ENCODE measurements around the gene PMEPA1. TPM values are rescaled to one million over a fixed set of nuclear protein-coding genes. Genes with fewer than 3 reads are reported as not detected.

PMEPA1 gene
- total RNA-seq, 4 donors from 2014 or later = 3.3 to 5.5 (median 4.6) TPM

DNA sequence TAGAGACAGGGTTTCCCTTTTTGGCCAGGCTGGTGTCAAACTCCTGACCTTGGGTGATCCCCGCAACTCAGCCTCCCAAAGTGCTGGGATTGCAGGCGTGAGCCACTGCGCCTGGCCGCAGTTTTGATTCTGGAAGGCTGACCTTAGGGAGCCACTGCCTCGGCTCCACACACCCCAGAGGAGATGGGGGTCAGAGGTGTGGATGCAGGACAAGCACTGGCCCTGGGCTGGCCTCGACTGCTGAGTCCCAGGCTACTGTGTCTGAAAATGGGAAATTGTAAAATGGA is 91.1 kb downstream of the PMEPA1 start:
- Histone ChIP-seq H3K36me3 (no peaks in the 10 kb centered on the region), H3K4me3 (peak overlapping the region in 3 of 4 donors; percentile 11 to 31 (median 20)), H3K27me3 (no peaks in the 10 kb centered on the region), H3K27ac (peak overlapping the region; percentile 76 to 90 (median 80)), H3K4me1 (peaks cover 10 to 29% (median 21%) of the 10 kb centered on the region in 4 donors), H3K9me3 (no peaks in the 10 kb centered on the region)
- TF ChIP-seq, protein P1, sequence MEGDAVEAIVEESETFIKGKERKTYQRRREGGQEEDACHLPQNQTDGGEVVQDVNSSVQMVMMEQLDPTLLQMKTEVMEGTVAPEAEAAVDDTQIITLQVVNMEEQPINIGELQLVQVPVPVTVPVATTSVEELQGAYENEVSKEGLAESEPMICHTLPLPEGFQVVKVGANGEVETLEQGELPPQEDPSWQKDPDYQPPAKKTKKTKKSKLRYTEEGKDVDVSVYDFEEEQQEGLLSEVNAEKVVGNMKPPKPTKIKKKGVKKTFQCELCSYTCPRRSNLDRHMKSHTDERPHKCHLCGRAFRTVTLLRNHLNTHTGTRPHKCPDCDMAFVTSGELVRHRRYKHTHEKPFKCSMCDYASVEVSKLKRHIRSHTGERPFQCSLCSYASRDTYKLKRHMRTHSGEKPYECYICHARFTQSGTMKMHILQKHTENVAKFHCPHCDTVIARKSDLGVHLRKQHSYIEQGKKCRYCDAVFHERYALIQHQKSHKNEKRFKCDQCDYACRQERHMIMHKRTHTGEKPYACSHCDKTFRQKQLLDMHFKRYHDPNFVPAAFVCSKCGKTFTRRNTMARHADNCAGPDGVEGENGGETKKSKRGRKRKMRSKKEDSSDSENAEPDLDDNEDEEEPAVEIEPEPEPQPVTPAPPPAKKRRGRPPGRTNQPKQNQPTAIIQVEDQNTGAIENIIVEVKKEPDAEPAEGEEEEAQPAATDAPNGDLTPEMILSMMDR (IDR thresholded peaks at IDR 0.05) = no peak
- DNase-seq = no peak

DNA sequence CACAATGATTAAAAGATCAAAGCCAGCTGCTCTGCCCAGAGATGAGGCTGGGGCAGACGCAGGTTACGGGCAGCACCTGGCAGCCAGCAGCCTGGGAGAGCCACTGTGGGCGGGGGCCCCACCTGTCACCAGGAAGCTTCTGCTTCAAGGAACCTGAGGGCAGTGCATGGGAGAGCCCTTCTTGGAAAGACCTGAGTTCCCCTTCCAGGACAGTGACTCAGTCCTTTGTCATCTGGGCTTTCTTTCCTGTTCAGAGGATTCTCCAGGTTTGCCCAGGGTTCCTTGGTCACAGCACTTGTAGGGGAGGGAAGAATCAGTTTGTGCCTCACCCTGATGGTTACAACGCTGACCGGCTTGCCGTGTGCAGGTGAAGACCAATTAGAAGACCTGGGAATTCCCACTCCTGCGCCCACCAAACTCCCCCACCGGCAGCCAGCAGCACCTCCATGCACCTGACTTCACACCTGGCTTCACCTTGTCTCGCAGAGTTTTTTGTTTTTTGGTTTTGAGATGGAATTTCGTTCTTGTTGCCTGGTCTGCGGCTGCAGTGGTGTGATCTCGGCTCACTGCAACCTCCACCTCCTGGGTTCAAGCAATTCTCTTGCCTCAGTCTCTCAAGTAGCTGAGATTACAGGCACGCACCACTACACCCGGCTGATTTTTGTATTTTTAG is 91.6 kb downstream of the PMEPA1 start:
- Histone ChIP-seq H3K36me3 (no peaks in the 10 kb centered on the region), H3K27me3 (no peaks in the 10 kb centered on the region), H3K27ac (peak overlapping the region; percentile 76 to 90 (median 80)), H3K4me1 (peaks cover 10 to 29% (median 21%) of the 10 kb centered on the region in 4 donors), H3K9me3 (no peaks in the 10 kb centered on the region), H3K4me3 (peak overlapping the region in 2 of 4 donors; percentile 11 to 31)
- DNase-seq = peak; percentile 43 to 82 (median 73)
- TF ChIP-seq, protein P1 (IDR thresholded peaks at IDR 0.05) = no peak
- TF ChIP-seq POLR2A (IDR thresholded peaks at IDR 0.05) = no peak

DNA sequence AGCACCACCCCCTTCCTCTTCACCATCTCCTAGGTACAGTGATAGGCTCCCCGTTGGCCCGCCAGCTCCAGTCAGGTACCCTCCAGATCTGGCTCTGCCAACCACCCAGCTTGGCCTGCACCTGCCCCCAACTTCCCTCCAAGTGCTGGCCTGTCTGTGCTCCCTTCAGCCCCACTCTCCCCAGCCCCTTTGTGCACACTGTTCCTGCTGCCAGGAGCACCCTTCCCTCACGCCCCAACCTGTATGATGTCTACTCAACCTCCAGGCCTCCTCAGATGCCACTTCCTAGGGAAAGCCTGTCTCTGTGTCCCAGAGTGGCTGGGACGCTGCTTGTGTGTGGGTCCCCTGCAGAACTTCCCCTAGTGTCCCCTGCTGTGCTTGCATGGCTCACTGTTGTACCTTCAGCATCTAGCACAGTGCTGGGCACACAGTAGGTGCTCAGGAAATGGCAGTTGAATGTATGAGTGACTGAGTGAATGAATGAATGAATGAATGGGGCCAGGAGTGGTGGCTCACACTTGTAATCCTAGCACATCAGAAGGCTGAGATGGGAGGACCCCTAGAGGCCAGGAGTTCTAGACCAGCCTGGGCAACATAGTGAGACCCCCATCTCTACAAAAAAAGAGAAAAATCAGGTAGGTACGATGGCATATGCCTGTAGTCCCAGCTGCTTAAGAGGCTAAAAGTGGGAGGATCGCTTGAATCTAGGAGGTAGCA is 92.6 kb downstream of the PMEPA1 start:
- Histone ChIP-seq H3K27ac (peak overlapping the region in 1 of 4 donors; percentile 90), H3K36me3 (no peaks in the 10 kb centered on the region), H3K9me3 (no peaks in the 10 kb centered on the region), H3K4me3 (no peak overlapping the region), H3K4me1 (peaks cover 10 to 25% (median 21%) of the 10 kb centered on the region in 4 donors), H3K27me3 (no peaks in the 10 kb centered on the region)
- peak in 1 of 3 donors; percentile 8 for DNase-seq
- TF ChIP-seq, protein P1 (IDR thresholded peaks at IDR 0.05) = no peak
- TF ChIP-seq POLR2A (IDR thresholded peaks at IDR 0.05) = no peak

DNA sequence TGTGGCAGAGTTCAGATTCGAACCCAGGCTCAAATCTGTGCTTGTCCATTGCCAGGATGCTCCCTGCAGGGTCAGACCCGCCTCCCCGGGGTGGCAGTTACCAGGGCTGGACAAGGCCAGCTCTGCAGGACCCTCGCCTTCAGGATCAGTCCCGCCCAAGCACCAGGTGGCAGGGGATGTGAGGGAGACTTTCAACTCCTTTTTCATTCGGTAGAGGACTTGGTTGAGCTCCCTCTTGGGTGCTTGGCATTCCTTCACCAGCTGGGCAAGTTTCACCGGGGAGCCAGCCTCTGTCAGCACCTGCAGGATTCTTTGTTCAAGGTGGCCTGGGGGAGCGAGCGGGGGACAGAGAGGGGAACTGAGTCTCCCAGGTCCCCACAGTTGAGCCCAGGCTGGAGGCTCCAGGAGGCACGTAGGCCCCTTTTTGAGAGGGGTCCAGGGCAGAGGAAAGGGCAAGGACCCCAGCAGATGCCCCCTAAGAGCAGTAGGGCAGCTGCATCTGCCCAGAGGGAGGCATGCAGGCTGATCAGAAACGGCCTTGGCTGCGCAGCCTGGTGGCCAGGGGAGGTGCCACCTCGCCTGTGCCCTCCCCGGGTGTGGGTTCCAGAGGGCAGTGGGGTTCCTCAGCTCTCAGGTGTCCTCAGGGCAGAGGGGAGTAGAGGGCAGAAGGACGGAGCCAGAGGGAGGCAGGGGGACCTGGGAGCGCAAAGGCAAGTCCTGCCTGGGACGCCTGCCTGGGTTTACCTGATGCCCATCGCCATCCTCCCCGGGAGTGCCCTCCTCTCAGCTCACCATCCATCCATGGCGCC is 93.5 kb downstream of the PMEPA1 start:
- Histone ChIP-seq H3K27ac (no peak overlapping the region), H3K9me3 (no peaks in the 10 kb centered on the region), H3K27me3 (no peaks in the 10 kb centered on the region), H3K36me3 (no peaks in the 10 kb centered on the region), H3K4me3 (no peak overlapping the region), H3K4me1 (peaks cover 10 to 25% (median 21%) of the 10 kb centered on the region in 4 donors)
- peak in 1 of 3 donors; percentile 11 for DNase-seq
- no peak for TF ChIP-seq POLR2A (IDR thresholded peaks at IDR 0.05)

DNA sequence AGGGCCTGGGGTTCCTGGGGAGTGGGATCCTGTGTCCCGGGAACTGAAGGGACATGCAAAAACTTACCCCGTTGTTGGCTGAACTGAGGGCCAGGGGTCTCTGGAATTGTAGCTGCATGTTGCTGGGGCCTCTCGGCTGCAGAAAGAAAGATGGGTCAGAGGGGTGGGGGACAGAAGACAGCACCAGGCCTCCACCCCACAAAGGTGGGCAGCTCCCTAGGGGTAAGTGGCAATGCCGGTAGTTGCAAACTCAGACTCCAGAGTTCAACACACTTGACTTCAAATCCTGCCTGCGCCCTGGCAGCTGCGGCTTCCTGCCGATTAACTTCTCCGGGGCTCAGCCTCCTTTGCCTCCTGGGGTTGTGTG is 94.4 kb downstream of the PMEPA1 start:
- Histone ChIP-seq H3K9me3 (no peaks in the 10 kb centered on the region), H3K27ac (no peak overlapping the region), H3K4me1 (peaks cover 10 to 21% (median 18%) of the 10 kb centered on the region in 4 donors), H3K4me3 (no peak overlapping the region), H3K36me3 (no peaks in the 10 kb centered on the region), H3K27me3 (no peaks in the 10 kb centered on the region)
- DNase-seq = no peak
- no peak for TF ChIP-seq POLR2A (IDR thresholded peaks at IDR 0.05)
- TF ChIP-seq, protein P1 (IDR thresholded peaks at IDR 0.05) = no peak

Measured in Peyer's patch (tissue), 4 donors.